Putamen (tissue), 1 donor: Measurements from ENCODE around the gene TRA2B.
"Not testable (repeated sequence)": the region's sequence is repeated elsewhere in the genome, so short reads cannot be mapped to it uniquely, and the experiment has no call there.

Experiments used
- DNase-seq: peaks from one replicate; pipeline ENCODE4 v3.0.0-alpha.2; 2016; ENCODE audit warnings: low spot score

TRA2B gene

DNA sequence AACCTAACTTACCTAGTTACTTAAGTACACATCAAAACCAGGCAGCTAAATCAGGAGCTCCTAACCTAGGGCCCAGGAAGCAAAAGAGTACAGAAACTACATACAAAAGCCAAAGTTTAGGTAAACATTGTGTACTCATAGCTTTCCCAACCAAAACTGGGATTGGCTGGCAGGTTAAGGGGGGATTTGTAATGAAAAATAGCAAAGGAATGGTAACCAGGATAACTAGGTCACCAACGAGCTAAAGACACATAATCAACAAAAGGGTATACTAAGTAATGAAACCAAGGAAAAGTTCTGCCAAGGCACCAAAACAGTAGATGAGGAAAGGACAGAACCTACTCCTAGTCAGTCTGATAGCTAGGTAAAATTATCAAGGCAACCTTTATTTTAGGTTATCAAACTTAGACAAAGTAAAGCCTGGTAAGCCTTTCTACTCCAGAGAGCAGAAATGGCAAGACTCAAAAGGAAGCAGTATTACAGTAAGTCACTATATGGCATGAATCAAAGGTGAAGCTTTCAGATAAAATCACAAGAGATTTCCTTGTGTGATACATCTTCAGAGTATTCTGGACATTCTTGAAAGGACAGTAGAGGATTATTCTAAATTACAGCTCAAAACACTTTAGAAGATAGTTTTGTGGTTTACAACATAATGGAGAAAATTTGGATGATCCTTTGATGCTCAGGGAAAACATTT is 10.2 kb downstream of the TRA2B start:
- no peak for DNase-seq

DNA sequence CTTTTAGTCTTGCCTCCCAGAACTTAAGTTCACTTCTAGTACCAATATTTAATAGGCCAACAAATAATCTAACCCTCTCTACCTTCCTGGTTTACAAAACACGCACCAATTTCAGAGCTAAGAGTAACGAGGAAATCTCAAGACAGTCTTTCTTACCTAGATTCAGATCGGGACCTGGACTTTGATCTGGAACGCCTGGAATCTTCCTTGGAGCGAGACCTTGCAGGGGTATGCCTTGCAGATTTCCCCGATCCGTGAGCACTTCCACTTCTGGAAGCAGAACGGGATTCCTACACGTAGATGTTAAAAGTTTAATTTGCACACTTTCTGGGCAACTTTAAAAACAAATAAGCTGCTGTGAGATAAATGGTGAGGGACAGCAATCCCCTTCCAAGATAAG is 11.4 kb downstream of the TRA2B start:
- DNase-seq, result no peak

DNA sequence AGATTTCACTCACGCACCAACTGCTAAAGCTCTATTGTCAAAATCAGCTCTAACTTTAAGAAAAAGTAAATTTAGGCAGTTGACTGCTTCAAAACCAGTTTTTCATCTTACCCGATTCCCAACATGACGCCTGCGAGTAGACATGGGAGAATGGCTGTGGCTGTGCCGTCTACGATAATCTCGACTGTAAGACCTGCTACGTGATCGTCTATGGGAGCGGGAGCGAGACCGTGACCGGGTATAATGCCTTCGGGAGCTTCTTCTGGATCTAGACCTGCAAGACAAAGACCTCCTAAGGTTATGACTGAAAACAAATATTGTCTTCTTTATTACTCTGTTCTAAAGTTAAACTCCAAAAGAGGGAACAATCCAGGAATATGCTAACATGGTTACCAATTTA is 12.5 kb downstream of the TRA2B start:
- no peak for DNase-seq

DNA sequence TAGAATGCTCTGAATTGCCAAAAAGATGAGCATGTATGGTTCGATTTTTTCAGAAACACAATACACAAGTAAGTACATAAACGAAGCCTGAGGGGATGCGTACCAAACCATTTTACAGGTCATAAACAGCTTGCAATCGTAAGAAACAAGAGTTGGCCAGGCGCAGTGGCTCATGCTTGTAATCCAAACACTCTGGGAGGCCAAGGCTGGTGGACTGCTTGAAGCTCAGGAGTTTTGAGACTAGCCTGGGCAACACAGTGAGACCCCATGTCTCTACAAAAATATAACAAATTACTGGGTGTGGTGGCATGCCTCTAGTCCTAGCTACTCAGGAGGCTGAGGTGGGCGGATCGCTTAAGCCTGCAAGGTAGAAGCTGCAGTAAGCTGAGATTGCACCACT is 13.4 kb downstream of the TRA2B start:
- no peak for DNase-seq

DNA sequence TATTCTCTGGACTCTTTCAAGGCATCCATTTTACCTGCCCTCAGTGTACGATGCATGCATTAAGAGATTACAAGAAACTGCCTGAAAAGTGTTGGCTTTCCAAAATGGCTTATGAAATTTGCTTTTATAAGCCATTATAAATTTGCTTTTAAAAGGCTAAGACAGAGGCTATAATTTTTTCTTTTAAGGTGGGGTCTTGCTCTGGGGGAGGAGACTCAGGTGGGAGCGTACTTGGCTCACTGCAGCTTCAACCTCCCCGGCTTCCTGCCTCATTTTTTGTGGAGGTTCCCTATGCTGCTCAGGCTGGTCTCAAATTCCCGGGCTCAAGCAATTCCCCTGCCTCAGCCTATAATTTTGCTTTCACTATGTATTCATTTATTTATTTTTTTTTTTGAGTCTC is 17.6 kb downstream of the TRA2B start:
- DNase-seq, result no peak

DNA sequence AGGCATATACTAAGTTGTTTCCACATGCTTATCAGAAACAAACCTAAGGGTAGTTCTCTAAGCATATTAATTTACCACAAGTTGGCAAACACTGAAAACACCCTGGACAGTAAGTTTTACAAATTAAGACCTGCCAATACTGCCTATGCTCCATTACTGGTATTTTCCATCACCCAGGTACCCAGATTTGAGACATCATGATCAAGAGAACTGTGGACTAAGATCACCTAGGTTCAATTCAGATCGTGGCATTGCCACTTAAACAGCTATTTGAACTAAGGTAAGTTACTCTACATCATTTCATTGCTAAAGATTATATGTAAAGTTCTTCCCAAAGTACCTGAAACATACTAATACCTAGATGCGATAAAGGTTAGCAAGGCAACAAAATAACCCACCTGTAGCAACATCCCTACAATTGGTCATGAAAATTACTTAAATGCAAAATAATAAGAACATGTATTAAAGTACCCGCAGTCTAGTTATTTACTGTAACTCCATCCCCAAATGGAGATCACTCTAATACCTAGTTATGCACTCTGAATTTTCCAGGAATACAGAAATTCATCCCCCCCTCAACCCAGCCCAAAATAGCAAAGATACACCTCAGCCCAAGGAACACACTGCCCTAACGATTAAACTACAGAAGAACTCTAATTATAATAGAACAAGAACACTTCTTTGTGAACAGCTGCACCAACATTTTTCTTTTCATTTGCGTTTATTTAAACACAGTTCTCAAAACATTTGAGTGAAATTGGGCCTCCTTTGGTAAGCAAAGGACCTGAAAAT is 21.6 kb downstream of the TRA2B start:
- no peak for DNase-seq

DNA sequence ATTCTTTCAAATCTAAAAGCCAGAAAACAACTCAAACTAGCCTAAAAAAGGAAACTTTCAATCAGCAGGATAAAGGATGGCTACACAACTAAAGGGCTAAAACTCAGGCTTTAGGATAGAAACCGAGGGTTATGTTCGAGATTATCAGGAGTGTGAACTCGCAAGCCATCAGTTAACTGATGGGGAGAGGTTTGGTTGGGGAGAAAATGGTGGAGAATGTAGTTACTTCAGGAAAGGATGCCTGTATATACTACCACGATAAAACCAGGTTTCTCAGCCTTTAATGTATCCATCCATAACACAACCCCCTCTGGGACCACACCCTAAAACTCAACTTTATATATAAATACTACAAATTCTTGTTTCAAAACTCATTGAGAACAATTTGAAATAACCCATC is 22.2 kb downstream of the TRA2B start:
- DNase-seq, result no peak

DNA sequence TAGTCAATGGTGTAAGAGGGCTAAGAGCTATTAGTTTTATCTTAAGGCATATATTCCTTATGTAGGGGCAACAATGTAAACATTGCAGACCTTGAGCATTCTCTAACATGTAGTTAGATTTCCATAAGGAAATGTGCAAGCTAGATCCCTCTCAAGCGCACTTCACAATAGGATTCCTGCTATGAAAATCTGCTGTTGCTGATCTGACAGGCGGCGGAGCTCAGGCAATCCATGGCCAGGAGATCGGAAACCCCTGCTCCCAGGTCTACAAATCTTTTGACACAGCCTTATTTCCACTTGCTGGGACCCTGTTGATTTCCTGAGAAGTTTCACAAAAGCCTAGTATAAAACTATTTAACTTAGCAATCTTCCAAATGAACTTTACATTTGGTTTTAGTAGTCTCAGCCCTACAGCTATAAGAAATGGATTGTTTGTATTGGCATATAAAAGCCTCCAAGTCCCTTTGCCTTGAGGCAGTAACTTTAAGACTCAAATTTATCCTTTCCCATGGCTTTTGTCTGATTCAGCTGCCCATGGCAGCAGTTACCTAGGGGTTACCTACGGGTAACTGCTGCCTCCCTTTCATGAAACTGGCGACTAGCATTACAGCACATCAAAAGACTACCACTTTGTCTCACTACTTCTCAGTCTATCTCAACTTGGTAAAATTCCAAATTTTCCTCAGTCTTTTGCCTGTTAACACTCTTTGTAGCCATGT is 22.7 kb downstream of the TRA2B start:
- no peak for DNase-seq

DNA sequence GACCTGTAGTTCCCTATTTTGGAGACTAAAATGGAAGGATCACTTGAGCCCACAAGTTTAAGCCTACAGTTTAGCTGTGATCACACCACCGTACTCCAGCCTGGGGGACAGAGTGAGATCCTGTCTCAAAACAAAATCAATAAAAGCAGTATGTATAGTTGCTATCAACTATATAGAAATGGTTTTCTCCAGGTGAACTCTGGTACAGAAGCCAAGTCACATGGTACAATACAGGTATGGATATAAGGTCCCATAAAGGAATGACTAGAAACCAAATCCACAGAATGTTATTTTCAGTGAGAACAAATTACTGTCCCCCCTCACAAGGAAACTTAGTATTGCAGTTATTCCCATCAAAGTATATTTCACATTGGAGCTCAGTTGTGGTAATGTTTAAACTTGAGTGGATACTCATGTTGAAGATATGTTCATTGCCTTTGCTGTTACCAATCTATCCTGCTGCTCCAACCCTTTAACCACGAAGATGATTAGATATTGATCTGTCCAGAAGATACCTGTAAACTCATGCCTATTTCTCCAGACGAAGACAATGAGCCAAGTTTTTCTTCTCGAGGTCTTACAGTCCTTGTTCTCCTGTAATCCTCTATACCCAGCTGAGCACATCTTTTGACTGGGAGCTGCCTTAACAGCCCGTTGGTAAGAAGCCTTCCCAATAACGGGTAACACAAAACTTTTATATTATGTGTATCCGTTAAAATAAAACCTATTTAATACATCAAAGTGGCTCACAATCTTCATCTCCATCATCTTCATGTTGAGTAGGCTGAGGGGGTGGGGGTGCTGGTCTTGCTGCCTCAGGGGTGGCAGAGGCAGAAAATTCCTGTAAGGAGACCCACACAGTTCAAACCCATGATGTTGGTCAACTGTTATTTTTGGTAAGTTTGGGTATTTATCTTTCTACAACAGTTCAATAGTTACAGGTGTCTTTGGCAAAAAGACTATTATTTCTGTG is 24.6 kb downstream of the TRA2B start:
- DNase-seq, result no peak

DNA sequence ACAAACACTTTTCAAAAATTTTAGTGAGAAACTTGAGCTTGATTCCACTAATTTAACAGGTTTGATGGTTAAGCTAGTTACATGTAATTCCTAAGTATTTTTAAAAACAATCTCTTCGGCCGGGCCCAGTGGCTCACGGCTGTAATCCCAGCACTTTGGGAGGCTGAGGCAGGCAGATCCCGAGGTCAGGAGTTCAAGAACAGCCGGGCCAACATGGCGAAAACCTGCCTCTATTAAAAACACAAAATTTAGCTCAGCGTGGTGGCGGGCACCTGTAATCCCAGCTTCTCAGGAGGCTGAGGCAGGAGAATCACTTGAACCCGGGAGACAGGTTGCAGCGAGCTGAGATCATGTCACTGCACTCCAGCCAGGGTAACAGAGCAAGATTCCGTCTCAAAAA is 25.3 kb downstream of the TRA2B start:
- DNase-seq, result no peak

DNA sequence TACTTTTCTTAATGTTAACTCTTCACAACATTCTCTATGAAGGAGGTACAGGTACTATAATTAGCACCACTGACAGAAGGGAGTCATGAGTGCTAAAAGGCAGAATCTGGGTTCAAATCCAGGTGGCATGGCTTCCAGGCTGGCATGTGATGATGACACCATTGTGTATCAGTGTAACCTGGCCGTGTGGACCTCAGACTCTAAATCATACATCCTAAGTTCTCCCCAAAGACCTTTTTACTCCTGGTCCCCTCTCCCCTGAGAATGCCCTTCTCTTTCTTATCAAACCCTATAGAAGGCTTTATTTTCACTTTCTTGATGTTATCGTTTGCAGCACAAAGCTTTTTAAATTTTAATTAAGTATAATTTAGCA is 26.8 kb downstream of the TRA2B start:
- not testable (repeated sequence) for DNase-seq

DNA sequence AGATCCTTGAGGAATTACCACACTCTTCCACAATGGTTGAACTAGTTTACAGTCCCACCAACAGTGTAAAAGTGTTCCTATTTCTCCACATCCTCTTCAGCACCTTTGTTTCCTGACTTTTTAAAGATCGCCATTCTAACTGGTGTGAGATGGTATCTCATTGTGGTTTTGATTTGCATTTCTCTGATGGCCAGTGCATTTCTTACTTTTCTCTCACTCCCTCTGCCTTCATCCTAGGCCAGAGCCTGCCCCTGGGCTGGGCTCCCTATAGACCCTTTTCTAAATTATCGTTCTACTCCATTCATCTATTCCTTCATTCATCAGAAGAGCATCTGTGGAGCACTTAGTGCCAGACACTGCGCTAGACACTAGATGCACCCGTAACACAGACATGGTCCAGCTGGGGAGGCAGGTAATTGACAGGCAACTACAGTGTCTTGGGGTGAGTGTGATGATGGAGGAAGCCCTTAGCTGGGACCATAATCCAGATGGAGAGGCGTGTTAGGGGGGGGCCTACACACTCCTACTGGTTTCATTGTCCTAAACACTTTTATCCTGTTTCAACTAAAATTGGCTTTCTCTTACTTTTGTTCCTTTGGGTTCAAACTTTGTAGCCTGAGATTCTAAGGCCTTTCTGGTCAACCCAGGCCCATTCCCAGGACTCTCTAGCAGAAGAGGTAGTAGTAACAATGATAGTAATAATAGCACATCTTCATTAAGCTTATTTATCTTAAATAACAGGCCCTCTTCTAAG is 27.3 kb downstream of the TRA2B start:
- not testable (repeated sequence) for DNase-seq

DNA sequence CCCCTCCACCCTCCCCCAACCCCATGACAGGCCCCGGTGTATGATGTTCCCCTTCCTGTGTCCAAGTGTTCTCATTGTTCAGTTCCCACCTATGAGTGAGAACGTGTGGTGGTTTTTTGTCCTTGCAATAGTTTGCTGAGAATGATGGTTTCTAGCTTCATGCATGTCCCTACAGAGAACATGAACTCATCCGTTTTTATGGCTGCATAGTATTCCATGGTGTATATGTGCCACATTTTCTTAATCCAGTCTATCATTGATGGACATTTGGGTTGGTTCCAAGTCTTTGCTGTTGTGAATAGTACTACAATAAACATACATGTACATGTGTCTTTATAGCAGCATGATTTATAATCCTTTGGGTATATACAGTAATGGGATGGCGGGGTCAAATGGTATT is 27.9 kb downstream of the TRA2B start:
- DNase-seq, result not testable (repeated sequence)

DNA sequence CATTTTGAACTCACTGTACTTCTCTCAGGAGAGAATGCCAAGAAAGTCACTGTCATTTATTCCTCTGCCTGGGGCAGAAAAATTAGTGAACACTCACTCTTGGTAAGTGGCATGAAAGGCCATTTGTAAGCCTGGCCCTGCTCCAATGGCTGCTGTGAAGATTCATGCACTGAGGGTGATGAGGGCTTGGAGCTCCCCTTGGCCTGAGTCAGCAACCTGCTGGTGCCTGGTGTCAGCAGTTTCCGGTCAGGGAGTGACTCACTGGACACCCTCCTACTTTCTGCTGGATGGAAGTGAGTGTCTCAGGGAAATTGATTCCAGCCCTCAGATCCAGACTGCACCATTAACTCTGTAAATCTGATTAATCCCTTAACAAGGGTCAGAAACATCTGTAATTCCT is 37.6 kb downstream of the TRA2B start:
- DNase-seq, result no peak

DNA sequence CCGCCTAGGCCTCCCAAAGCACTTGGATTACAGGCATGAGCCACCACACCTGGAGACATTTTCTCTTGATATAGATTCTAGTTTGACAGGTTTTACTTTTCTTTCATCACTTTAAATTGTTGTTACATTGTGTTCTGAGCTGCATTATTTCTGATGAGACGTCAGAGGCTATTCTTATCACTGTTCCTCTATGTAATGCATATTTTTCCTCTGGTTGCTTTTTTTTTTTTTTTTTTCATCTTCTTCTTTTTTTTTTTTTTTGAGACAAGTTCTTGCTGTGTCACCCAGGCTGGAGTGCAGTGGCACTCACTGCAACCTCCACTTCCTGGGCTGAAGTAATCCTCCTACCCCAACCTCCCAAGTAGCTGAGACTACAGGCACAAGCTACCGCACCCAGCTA is 41.2 kb downstream of the TRA2B start:
- no peak for DNase-seq

DNA sequence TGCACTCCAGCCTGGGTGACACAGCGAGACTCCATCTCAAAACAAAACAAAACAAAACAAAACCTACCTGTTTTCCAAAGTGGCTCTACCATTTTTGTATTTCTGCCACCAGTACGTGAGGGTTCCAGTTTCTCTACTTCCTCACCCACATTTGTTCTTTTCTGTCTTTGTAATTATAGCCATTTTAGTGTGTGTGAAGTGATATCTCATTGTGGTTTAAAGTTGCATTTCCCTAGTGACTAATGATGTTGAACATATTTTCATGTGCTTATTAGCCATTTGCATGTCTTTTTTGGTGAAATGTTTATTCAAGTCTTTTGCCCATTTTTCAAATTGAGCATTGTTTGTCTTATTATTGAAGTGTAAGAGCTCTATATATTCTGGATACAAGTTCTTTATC is 50.7 kb downstream of the TRA2B start:
- no peak for DNase-seq

DNA sequence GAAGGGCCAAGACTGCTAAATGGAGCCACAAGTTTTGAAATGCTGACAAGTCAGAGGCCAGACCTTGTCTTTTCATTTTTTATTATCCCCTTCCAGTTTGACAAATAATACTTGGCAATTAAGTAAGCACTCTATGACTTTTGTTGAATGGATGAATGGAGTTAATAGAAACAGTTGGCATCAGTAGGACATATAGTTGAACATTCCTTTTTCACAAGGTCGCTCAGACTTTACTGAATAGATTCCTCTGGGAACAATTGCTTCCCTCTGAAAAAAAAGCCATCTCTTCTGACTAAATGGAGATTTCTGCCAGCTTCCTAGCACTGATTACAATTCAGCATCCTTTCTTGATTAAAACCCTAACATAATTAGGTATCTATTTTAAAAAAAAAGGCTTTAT is 53.2 kb downstream of the TRA2B start:
- DNase-seq, result no peak

DNA sequence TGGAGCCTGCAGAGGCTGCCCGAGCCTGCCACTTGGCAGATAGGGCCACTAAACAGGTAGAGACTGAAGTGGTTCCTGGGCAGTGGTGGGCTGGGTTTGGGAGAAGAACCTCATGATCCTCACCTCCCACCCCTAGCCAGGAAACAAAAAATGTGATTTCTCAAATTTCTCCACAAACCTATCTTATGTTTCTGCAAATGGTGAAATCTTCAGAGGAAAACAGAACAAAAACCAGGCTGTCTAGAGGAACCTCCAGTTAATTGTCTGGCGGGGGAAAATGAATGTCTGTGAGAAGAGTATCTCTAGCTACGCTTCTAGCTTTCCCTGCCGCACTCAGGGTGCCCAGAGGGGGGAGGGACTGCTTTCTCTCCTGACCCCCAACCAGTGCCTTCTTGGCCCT is 55.9 kb downstream of the TRA2B start:
- DNase-seq, result no peak

DNA sequence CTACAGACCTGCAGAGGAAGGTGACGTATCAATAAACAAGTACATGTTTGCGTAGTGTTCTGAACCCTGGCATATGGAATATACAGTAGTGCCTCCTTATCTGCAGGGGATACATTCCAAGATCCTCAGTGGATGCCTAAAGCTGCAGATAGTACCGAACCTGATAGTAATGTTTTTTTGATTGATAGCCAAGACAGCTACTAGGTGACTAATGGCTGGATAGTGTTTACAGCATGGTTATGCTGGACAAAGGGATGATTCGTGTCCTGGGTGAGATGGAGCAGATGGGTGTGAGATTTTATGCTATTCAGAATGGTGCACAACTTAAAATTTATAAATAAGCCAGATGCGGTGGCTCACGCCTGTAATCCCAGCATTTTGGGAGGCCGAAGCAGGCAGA is 57.2 kb downstream of the TRA2B start:
- no peak for DNase-seq

DNA sequence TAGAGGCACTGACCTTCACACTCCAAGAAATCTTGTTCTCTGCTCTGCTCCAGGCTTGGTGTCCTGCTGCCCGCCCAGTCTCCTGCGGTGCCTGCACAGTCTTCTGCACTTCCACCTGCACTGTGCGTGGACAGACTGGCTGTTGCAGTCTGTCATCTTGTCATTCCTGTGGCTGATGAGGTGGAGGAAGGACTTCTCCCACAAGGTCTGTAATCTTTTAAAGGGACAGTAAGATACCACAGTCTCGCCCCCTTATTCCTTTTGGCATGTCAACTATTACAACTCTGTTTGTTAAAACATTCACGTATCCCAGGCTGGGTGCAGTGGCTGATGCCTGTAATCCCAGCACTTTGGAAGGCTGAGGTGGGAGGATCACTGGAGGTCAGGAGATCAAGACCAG is 58.9 kb downstream of the TRA2B start:
- no peak for DNase-seq

DNA sequence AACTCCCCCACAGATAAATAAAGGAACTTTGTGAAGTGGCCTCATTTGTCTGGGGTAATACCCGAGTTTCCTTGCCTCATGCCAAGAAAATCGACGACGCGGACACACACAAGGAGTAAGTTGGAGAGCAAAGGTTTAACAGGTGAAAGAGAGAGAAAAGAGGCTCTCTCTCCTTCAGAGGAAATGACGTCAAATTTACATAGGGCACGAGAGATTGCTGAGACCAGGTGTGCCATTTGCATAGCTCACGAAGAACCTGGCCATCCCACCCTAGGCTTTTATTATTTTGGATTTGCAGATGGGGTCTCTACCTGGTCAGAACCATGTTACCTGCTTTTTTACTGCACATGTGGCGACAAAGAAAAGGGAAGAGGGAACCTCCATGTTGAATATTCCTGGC is 63.7 kb downstream of the TRA2B start:
- DNase-seq, result no peak
